Activated CD4-positive, alpha-beta memory T cell treated with anti-CD3 and anti-CD28 coated beads for 36 hours (primary cell): ENCODE results near the gene MBD5. TPM values are rescaled to one million over a fixed set of nuclear protein-coding genes. Genes with fewer than 3 reads are reported as not detected.

ENCODE experiments used
- CTCF ChIA-PET: fragments of 350-600 bp; sonication (Branson Sonifier 250); formaldehyde crosslinking; loops from one replicate; lab custom pipeline; 2021; ENCODE audit warnings: antibody characterized with exemption, inconsistent platforms; lab: Charles Lee
- POLR2A ChIA-PET: fragments of 350-600 bp; sonication (Branson Sonifier 250); formaldehyde crosslinking; loops from one replicate; lab custom pipeline; 2021; ENCODE audit warnings: antibody characterized with exemption; lab: Charles Lee
- DNase-seq: peaks from one replicate; pipeline ENCODE4 v3.0.0-alpha.2; 2020
- H3K27ac Mint-ChIP-seq: one replicate; pipeline ENCODE4 v1.8.0; 2021; ENCODE audit warnings: mixed read lengths
- H3K27me3 Mint-ChIP-seq: one replicate; pipeline ENCODE4 v1.8.0; 2021; ENCODE audit warnings: mixed read lengths
- H3K36me3 Mint-ChIP-seq: one replicate; pipeline ENCODE4 v1.8.0; 2021; ENCODE audit warnings: mixed read lengths
- H3K4me1 Mint-ChIP-seq: one replicate; pipeline ENCODE4 v1.8.0; 2021; ENCODE audit warnings: low read depth, mixed read lengths
- H3K4me3 Mint-ChIP-seq: one replicate; pipeline ENCODE4 v1.8.0; 2021; ENCODE audit warnings: mild to moderate bottlenecking, mixed read lengths
- H3K9me3 Mint-ChIP-seq: one replicate; pipeline ENCODE4 v1.8.0; 2021; ENCODE audit warnings: mixed read lengths
- intact Hi-C: fragments of 100-400 bp; cut with micrococcal nuclease; formaldehyde crosslinking; loops from one replicate; pipeline ENCODE4 v1.15.1; 2023
- total RNA-seq, 2 experiments: library from RNA; stranded (reverse); gene quantifications; one replicate each; pipeline ENCODE4 v1.2.3, GENCODE V29; 2021

The MBD5 gene
- total RNA-seq, 2 experiments from 2014 or later = 17.6 to 19.1 TPM

- ChIA-PET POLR2A (no interaction called here), CTCF (no interaction called here)
- H3K27me3 Mint-ChIP-seq = no peaks in the 10 kb centered on the region
- H3K9me3 Mint-ChIP-seq = no peaks in the 10 kb centered on the region
- DNase-seq = no peak
- H3K27ac Mint-ChIP-seq = no peak overlapping the region
- no peak overlapping the region for H3K4me3 Mint-ChIP-seq
- peaks cover 4% of the 10 kb centered on the region for H3K36me3 Mint-ChIP-seq
- no peaks in the 10 kb centered on the region for H3K4me1 Mint-ChIP-seq
- intact Hi-C loops = no loop called here
Measured at GRCh38 chr2:148063633-148064032, 42.7 kb downstream of the MBD5 start.

- H3K4me1 Mint-ChIP-seq = no peaks in the 10 kb centered on the region
- intact Hi-C loops = no loop called here
- H3K27ac Mint-ChIP-seq = no peak overlapping the region
- ChIA-PET CTCF (no interaction called here), POLR2A (no interaction called here)
- no peak for DNase-seq
- no peak overlapping the region for H3K4me3 Mint-ChIP-seq
- H3K9me3 Mint-ChIP-seq = no peaks in the 10 kb centered on the region
- H3K36me3 Mint-ChIP-seq = peaks cover 2% of the 10 kb centered on the region
- no peaks in the 10 kb centered on the region for H3K27me3 Mint-ChIP-seq
Measured at GRCh38 chr2:148065936-148066335, 45.0 kb downstream of the MBD5 start.

- Mint-ChIP-seq H3K27ac (no peak overlapping the region), H3K27me3 (no peaks in the 10 kb centered on the region), H3K9me3 (no peaks in the 10 kb centered on the region), H3K4me3 (no peak overlapping the region), H3K36me3 (peaks cover 2% of the 10 kb centered on the region), H3K4me1 (no peaks in the 10 kb centered on the region)
- CTCF ChIA-PET = no interaction called here
- POLR2A ChIA-PET = no interaction called here
- no peak for DNase-seq
- intact Hi-C loops = no loop called here
Measured at GRCh38 chr2:148067801-148068200, 46.9 kb downstream of the MBD5 start.

GRCh38 chr2:148071351-148071750 lies 50.5 kb downstream of the MBD5 start:
- H3K36me3 Mint-ChIP-seq = no peaks in the 10 kb centered on the region
- intact Hi-C loops = no loop called here
- no peak overlapping the region for H3K4me3 Mint-ChIP-seq
- ChIA-PET CTCF (no interaction called here), POLR2A (no interaction called here)
- no peak overlapping the region for H3K27ac Mint-ChIP-seq
- H3K9me3 Mint-ChIP-seq = no peaks in the 10 kb centered on the region
- H3K27me3 Mint-ChIP-seq = no peaks in the 10 kb centered on the region
- DNase-seq = no peak
- H3K4me1 Mint-ChIP-seq = no peaks in the 10 kb centered on the region

GRCh38 chr2:148096012-148096411 lies 75.1 kb downstream of the MBD5 start:
- ChIA-PET POLR2A (no interaction called here), CTCF (no interaction called here)
- no peak for DNase-seq
- no peaks in the 10 kb centered on the region for H3K4me1 Mint-ChIP-seq
- no peak overlapping the region for H3K4me3 Mint-ChIP-seq
- H3K36me3 Mint-ChIP-seq = no peaks in the 10 kb centered on the region
- H3K9me3 Mint-ChIP-seq = peaks cover 12% of the 10 kb centered on the region
- no peaks in the 10 kb centered on the region for H3K27me3 Mint-ChIP-seq
- H3K27ac Mint-ChIP-seq = no peak overlapping the region
- intact Hi-C loops = no loop called here

DNA sequence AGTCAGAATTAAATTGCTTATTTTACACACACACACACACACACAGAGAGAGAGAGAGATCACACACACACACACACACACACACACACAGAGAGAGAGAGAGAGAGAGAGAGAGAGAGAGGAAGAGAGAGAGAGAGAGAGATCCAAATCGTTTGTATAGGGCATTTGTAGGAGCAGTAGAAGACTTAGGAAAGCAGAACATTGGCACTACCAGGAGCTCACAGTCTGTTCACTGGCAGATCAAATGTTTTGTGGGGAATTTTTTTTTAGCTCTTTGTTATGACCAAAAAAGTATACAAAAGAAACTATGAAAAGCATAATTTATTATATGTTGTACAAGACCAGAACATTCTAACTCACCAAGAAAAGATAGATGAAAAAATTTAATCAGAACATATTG lies 81.8 kb downstream of the MBD5 start:
- H3K27me3 Mint-ChIP-seq = no peaks in the 10 kb centered on the region
- intact Hi-C loops = no loop called here
- no peak overlapping the region for H3K4me3 Mint-ChIP-seq
- ChIA-PET CTCF (no interaction called here), POLR2A (no interaction called here)
- H3K4me1 Mint-ChIP-seq = no peaks in the 10 kb centered on the region
- peaks cover 1% of the 10 kb centered on the region for H3K36me3 Mint-ChIP-seq
- DNase-seq = no peak
- no peaks in the 10 kb centered on the region for H3K9me3 Mint-ChIP-seq
- no peak overlapping the region for H3K27ac Mint-ChIP-seq

- Mint-ChIP-seq H3K9me3 (no peaks in the 10 kb centered on the region), H3K36me3 (peaks cover 4% of the 10 kb centered on the region), H3K27ac (no peak overlapping the region), H3K4me1 (no peaks in the 10 kb centered on the region), H3K4me3 (no peak overlapping the region), H3K27me3 (no peaks in the 10 kb centered on the region)
- ChIA-PET POLR2A (no interaction called here), CTCF (no interaction called here)
- DNase-seq = no peak
- intact Hi-C loops = no loop called here
Measured at GRCh38 chr2:148103946-148104345, 83.1 kb downstream of the MBD5 start.

DNA sequence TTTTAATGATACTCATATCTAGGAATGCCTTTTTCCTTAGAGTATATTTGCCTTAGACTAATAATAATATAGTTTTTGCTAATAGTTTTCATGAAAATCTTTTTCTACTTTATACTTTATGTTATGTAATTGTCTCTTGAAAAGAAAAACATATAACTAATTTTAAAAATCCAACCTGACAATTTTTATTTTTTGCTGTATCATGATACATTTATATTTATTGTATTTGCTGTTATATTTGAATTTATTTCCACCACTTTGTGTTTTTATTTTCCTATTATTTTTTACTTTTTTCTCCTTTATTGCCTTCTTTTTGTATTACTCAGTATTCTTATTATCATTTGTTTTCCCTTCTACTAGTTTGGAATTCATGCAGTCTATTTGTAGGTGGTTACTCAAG lies 85.4 kb downstream of the MBD5 start:
- ChIA-PET POLR2A (no interaction called here), CTCF (no interaction called here)
- intact Hi-C loops = no loop called here

DNA sequence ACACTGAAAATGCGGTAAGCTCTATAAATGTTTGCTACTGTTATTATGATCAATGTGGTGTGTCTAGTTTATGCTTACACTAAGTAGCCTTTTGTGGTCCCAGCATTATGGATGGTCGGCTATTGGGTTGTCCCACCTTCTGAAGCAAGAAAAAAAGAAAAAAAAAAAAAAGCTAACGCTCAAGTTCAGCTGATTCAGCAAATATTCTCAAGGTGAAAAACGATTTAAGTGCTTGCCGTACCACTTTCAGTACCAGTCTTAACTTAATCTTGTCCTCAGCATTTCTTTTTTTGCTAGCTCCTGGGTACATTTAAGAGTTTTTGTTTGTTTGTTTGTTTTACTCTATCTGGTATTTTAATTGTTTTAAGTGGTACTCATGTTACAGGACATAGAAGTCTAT lies 87.5 kb downstream of the MBD5 start:
- Mint-ChIP-seq H3K27me3 (no peaks in the 10 kb centered on the region), H3K4me3 (no peak overlapping the region), H3K4me1 (peaks cover 13% of the 10 kb centered on the region), H3K9me3 (no peaks in the 10 kb centered on the region), H3K27ac (no peak overlapping the region), H3K36me3 (peaks cover 4% of the 10 kb centered on the region)
- intact Hi-C loops = no loop called here
- ChIA-PET POLR2A (no interaction called here), CTCF (interaction anchor here (0.6 kb wide), 1 partner anchor 30 kb away, joined by 4 read pairs; no protein-coding TSS in a partner anchor)
- no peak for DNase-seq

More for the DNA sequence above, 85.4 kb downstream of the MBD5 start:
- no peaks in the 10 kb centered on the region for H3K27me3 Mint-ChIP-seq
- H3K9me3 Mint-ChIP-seq = no peaks in the 10 kb centered on the region
- H3K4me3 Mint-ChIP-seq = no peak overlapping the region
- peaks cover 13% of the 10 kb centered on the region for H3K4me1 Mint-ChIP-seq
- H3K36me3 Mint-ChIP-seq = peaks cover 4% of the 10 kb centered on the region
- no peak overlapping the region for H3K27ac Mint-ChIP-seq
- DNase-seq = no peak

- no peaks in the 10 kb centered on the region for H3K9me3 Mint-ChIP-seq
- no peak overlapping the region for H3K27ac Mint-ChIP-seq
- DNase-seq = no peak
- H3K4me3 Mint-ChIP-seq = no peak overlapping the region
- no peaks in the 10 kb centered on the region for H3K27me3 Mint-ChIP-seq
- intact Hi-C loops = no loop called here
- CTCF ChIA-PET = interaction anchor here (0.7 kb wide), 1 partner anchor 63 kb away, joined by 3 read pairs; no protein-coding TSS in a partner anchor
- POLR2A ChIA-PET = no interaction called here
- peaks cover 4% of the 10 kb centered on the region for H3K36me3 Mint-ChIP-seq
- peaks cover 13% of the 10 kb centered on the region for H3K4me1 Mint-ChIP-seq
Measured at GRCh38 chr2:148110184-148110583, 89.3 kb downstream of the MBD5 start.

GRCh38 chr2:148122788-148123187 lies 101.9 kb downstream of the MBD5 start:
- Mint-ChIP-seq H3K27me3 (no peaks in the 10 kb centered on the region), H3K27ac (no peak overlapping the region), H3K36me3 (peaks cover 4% of the 10 kb centered on the region), H3K4me1 (no peaks in the 10 kb centered on the region), H3K9me3 (peaks cover 5% of the 10 kb centered on the region), H3K4me3 (no peak overlapping the region)
- POLR2A ChIA-PET = no interaction called here
- CTCF ChIA-PET = no interaction called here
- intact Hi-C loops = no loop called here
- no peak for DNase-seq

- H3K4me1 Mint-ChIP-seq = no peaks in the 10 kb centered on the region
- intact Hi-C loops = no loop called here
Measured at GRCh38 chr2:148124271-148124670, 103.4 kb downstream of the MBD5 start.

DNA sequence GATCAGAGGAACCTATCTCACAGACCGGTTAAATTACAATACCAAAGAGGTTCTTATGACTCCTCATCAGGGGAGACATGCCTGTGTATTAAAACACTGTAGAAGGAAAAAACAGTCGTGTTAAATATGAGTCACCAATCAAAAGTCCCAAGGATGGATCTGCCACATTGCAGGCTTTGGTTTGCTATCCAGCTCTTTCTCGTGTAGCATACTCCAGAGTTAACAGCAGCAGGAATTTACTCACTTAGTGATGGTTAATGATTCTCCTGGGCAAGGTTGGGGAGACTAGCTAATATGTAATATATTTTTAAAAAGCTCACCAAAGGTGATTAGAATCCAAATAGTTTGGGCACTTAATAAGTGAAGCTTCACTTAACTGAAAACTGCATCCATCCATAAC lies 109.7 kb downstream of the MBD5 start:
- ChIA-PET POLR2A (no interaction called here), CTCF (no interaction called here)
- intact Hi-C loops = no loop called here
- Mint-ChIP-seq H3K9me3 (no peaks in the 10 kb centered on the region), H3K4me1 (peaks cover 2% of the 10 kb centered on the region), H3K27me3 (no peaks in the 10 kb centered on the region), H3K4me3 (no peak overlapping the region), H3K36me3 (no peaks in the 10 kb centered on the region), H3K27ac (no peak overlapping the region)
- no peak for DNase-seq

More at GRCh38 chr2:148124271-148124670, 103.4 kb downstream of the MBD5 start:
- POLR2A ChIA-PET = no interaction called here
- no peak overlapping the region for H3K4me3 Mint-ChIP-seq
- peaks cover 3% of the 10 kb centered on the region for H3K9me3 Mint-ChIP-seq
- CTCF ChIA-PET = no interaction called here
- H3K36me3 Mint-ChIP-seq = peaks cover 4% of the 10 kb centered on the region
- no peak for DNase-seq
- H3K27me3 Mint-ChIP-seq = no peaks in the 10 kb centered on the region
- no peak overlapping the region for H3K27ac Mint-ChIP-seq
